Liver (tissue), 9 donors: ENCODE measurements around the gene UBE2D1. TPM values are rescaled to one million over a fixed set of nuclear protein-coding genes. Genes with fewer than 3 reads are reported as not detected.

ENCODE experiments used
- DNase-seq: peaks from one replicate; pipeline ENCODE4 v3.0.0-alpha.2; 2017; ENCODE audit warnings: low spot score
- H3K27ac ChIP-seq, 2 donors: one replicate each; pipeline ENCODE4 v1.7.0; 2013; ENCODE audit warnings: inconsistent platforms in 2 of 2, low read length in 2 of 2, control low read depth in 1 of 2, low read depth in 1 of 2, mild to moderate bottlenecking in 1 of 2
- H3K27me3 ChIP-seq, 4 donors: one replicate each; pipeline versions ENCODE4 v1.6.1 to v1.7.0; 2013; ENCODE audit warnings: low read length in 3 of 4, inconsistent platforms in 1 of 4, mild to moderate bottlenecking in 1 of 4, moderate library complexity in 1 of 4; ENCODE audit not compliant: control insufficient read depth in 4 of 4, insufficient read depth in 4 of 4
- H3K36me3 ChIP-seq, 4 donors: one replicate each; pipeline versions ENCODE4 v1.6.1 to v1.7.0; 2013; ENCODE audit warnings: low read length in 3 of 4, mild to moderate bottlenecking in 3 of 4, low read depth in 1 of 4, moderate library complexity in 1 of 4; ENCODE audit not compliant: control insufficient read depth in 4 of 4, insufficient read depth in 3 of 4
- H3K4me1 ChIP-seq, 4 donors: one replicate each; pipeline versions ENCODE4 v1.6.1 to v1.7.0; 2013; ENCODE audit warnings: low read length in 3 of 4, mild to moderate bottlenecking in 3 of 4, moderate library complexity in 1 of 4; ENCODE audit not compliant: control insufficient read depth in 4 of 4, insufficient read depth in 4 of 4
- H3K4me3 ChIP-seq, 3 donors: one replicate each; pipeline versions ENCODE4 v1.6.1 to v1.7.0; 2013; ENCODE audit warnings: low read length in 3 of 3, control low read depth in 1 of 3, low read depth in 1 of 3, mild to moderate bottlenecking in 1 of 3
- H3K9ac ChIP-seq, 2 donors: one replicate each; pipeline ENCODE4 v1.7.0; 2013; ENCODE audit warnings: low read length in 2 of 2, mild to moderate bottlenecking in 2 of 2, moderate library complexity in 2 of 2, control low read depth in 1 of 2, low read depth in 1 of 2
- H3K9me3 ChIP-seq, 4 donors: one replicate each; pipeline versions ENCODE4 v1.6.1 to v1.7.0; 2013; ENCODE audit warnings: low read length in 3 of 4; ENCODE audit not compliant: control insufficient read depth in 4 of 4
- ATF3 ChIP-seq: IDR thresholded peaks from 2 replicates; pipeline ENCODE4 v1.6.1; 2016; ENCODE audit warnings: antibody characterized with exemption
- EGR1 ChIP-seq, 2 donors: IDR thresholded peaks; 2 replicates each; pipeline ENCODE4 v1.6.1; 2016 to 2018; ENCODE audit warnings: antibody characterized with exemption in 2 of 2, low read depth in 2 of 2
- GABPA ChIP-seq, 2 donors: IDR thresholded peaks in 1 of 2; conservative IDR thresholded peaks in 1 of 2; 2 replicates each; pipeline ENCODE4 v1.6.1; 2016; ENCODE audit warnings: antibody characterized with exemption in 2 of 2, mild to moderate bottlenecking in 1 of 2, moderate library complexity in 1 of 2
- HNF4A ChIP-seq, 2 donors: conservative IDR thresholded peaks; 2 replicates each; pipeline ENCODE4 v1.6.1; 2016; ENCODE audit warnings: antibody characterized with exemption in 2 of 2, mild to moderate bottlenecking in 2 of 2
- JUND ChIP-seq, 2 donors: IDR thresholded peaks; 2 replicates each; pipeline ENCODE4 v1.6.1; 2016; ENCODE audit warnings: antibody characterized with exemption in 2 of 2
- NR2F2 ChIP-seq: IDR thresholded peaks from 2 replicates; pipeline ENCODE4 v1.6.1; 2016; ENCODE audit warnings: antibody characterized with exemption
- RAD21 ChIP-seq, 2 donors: IDR thresholded peaks; 2 replicates each; pipeline ENCODE4 v1.6.1; 2016; ENCODE audit warnings: antibody characterized with exemption in 2 of 2, mild to moderate bottlenecking in 2 of 2
- RXRA ChIP-seq, 2 donors: IDR thresholded peaks; 2 replicates each; pipeline ENCODE4 v1.6.1; 2017 to 2018; ENCODE audit warnings: antibody characterized with exemption in 2 of 2, mild to moderate bottlenecking in 1 of 2
- SP1 ChIP-seq: IDR thresholded peaks from 2 replicates; pipeline ENCODE4 v1.6.1; 2018; ENCODE audit warnings: antibody characterized with exemption, mild to moderate bottlenecking
- YY1 ChIP-seq: IDR thresholded peaks from 2 replicates; pipeline ENCODE4 v1.6.1; 2016; ENCODE audit warnings: antibody characterized with exemption, mild to moderate bottlenecking
- WGBS: extraction: QIAGEN DNeasy Blood & Tissue Kit; methylation state at CpG from one replicate; pipeline ENCODE4 v1.1.7; 2013; 5-methylcytosine and 5-hydroxymethylcytosine counted together
- polyA plus RNA-seq, 2 donors: library from polyadenylated mRNA; stranded (reverse) in 1 of 2; unstranded in 1 of 2; fragments of 200-250 nt in 1 of 2; fragments of >200 nt in 1 of 2; fragmentation: Nextera tagmentation in 1 of 2; extraction: Ambion mirVana in 1 of 2; gene quantifications; one replicate each; pipeline versions ENCODE4 v1.2.1 to v1.2.3, GENCODE V29; 2013 to 2015
- total RNA-seq, 2 donors: library from RNA; depleted of rRNA; stranded (reverse); fragments of >200 nt; gene quantifications; one replicate each; pipeline ENCODE4 v1.2.3, GENCODE V29; 2014
- TF ChIP-seq, protein P1 (sequence below): fragments of 150-350 bp; IDR thresholded peaks from 2 replicates; pipeline ENCODE4 v1.5.1; 2017; ENCODE audit warnings: improper control_type of control experiment, low read depth, low read length; ENCODE audit not compliant: missing input control
- donor health status: healthy.
- donor health status: healthy.
- donor health status: healthy.
- donor health status: healthy.
- donor health status: healthy.

Gene UBE2D1
- total and polyA plus RNA-seq, 4 donors: 3.5 to 6.8 (median 5.8) TPM

DNA sequence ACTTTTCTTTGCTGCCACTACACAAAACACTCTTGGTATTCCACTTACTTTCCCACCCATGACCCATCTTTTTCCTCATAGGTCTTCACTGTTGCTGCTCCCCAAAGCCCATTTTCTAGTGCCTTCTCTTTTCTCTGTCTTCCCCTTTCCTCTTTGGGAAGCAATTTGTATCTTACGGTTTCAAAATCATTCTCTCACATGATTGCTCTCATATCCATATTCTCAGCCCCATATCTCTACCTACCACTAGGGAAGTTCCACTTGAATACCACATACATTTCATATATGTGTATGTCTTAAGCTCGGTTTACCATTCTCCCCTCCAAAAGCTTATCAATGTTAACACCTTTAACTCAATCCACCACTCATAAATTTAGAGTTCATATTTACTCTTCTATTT is 3.2 kb upstream of the UBE2D1 start (continued):
- TF ChIP-seq, protein P1, sequence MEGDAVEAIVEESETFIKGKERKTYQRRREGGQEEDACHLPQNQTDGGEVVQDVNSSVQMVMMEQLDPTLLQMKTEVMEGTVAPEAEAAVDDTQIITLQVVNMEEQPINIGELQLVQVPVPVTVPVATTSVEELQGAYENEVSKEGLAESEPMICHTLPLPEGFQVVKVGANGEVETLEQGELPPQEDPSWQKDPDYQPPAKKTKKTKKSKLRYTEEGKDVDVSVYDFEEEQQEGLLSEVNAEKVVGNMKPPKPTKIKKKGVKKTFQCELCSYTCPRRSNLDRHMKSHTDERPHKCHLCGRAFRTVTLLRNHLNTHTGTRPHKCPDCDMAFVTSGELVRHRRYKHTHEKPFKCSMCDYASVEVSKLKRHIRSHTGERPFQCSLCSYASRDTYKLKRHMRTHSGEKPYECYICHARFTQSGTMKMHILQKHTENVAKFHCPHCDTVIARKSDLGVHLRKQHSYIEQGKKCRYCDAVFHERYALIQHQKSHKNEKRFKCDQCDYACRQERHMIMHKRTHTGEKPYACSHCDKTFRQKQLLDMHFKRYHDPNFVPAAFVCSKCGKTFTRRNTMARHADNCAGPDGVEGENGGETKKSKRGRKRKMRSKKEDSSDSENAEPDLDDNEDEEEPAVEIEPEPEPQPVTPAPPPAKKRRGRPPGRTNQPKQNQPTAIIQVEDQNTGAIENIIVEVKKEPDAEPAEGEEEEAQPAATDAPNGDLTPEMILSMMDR: no peak
- no peak for TF ChIP-seq NR2F2
- TF ChIP-seq RAD21 (IDR thresholded peaks at IDR 0.05): no peak
- TF ChIP-seq EGR1 (IDR thresholded peaks at IDR 0.05; ENCODE audit: low read depth in 2 of 2): no peak
- no peak for TF ChIP-seq RXRA (IDR thresholded peaks at IDR 0.05)
- no peak for TF ChIP-seq JUND (IDR thresholded peaks at IDR 0.05)
- no peak for TF ChIP-seq ATF3

DNA sequence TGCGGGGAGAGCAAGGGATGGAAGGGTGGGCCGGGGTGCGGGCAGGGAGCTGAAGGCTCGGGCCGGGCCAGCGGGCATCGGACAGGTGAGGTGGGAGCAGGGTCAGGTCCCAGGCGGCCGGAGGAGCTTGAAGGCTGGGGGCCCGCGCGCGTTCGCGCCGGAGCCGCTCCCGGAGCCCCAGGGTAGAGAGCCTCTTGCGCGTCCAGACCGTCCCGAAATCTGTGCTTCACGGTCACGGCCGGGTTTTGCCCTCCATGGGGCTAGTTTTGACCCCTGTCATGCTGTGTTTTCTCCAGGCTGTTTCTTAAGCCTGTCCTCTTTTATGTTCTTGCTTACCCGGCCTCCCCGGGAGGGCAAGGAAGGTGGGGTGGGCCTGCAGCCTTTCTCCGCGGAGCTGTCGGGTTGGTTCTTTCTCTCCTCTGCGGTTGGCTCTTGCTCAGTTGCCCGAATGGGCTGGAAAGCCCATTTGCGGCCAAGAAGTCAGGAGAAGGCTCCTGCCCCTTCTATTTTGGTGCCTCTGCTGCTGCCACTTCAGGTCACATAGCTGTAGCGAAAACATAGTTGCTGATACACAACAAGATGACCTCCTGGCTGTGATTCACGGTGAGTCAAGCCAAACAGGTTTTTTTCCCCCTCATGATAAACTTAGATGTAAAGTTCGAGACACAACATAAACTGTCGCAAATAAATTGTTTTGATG is 650 bp downstream of the UBE2D1 start:
- DNase-seq: peak; percentile 35
- TF ChIP-seq GABPA (IDR thresholded peaks at IDR 0.05 in 1 of 2, conservative IDR thresholded peaks at IDR 0.05 in 1 of 2) (no peak), YY1 (peak; percentile 31), RXRA (IDR thresholded peaks at IDR 0.05) (no peak), HNF4A (conservative IDR thresholded peaks at IDR 0.05) (no peak)
- peak overlapping the region; percentile 52 to 83 for H3K9ac ChIP-seq
- H3K27me3 ChIP-seq: no peaks in the 10 kb centered on the region
- WGBS: 3% methylated on average over 37 of the region's 37 CpGs
- peaks cover 2 to 18% (median 7%) of the 10 kb centered on the region in 4 donors for H3K4me1 ChIP-seq
- H3K9me3 ChIP-seq: no peaks in the 10 kb centered on the region
- H3K27ac ChIP-seq: peak overlapping the region; percentile 69 to 80
- peak overlapping the region; percentile 65 to 91 (median 91) for H3K4me3 ChIP-seq
- no peaks in the 10 kb centered on the region for H3K36me3 ChIP-seq

- Histone ChIP-seq H3K9me3 (no peaks in the 10 kb centered on the region), H3K27ac (no peak overlapping the region), H3K9ac (no peak overlapping the region), H3K36me3 (no peaks in the 10 kb centered on the region), H3K4me1 (peaks cover 2 to 18% (median 7%) of the 10 kb centered on the region in 4 donors), H3K4me3 (no peak overlapping the region), H3K27me3 (no peaks in the 10 kb centered on the region)
- DNase-seq: no peak
- no peak for TF ChIP-seq GABPA (IDR thresholded peaks at IDR 0.05 in 1 of 2, conservative IDR thresholded peaks at IDR 0.05 in 1 of 2)
- WGBS: 94% methylated on average over 4 of the region's 4 CpGs
These were observed 1.4 kb downstream of the UBE2D1 start for GRCh38 chr10:58336242-58336641.

DNA sequence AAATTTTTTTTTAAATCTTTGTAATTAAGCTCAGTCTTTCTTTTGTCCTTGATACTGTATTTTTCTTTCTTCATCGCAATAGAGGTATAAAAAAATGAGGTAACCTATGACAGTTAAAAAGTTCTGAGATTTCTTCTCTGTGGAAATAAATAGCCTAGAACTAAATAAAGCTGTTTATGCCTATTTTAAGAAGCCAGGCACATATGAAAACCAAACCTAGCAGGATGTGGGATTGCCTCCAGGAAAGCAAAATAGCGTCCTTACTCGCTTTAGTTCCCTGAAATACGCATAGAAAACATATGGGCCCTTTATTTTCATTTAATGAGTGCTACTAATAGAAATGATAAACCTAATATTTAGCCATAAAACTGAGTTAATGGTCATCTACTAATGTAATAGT is 6.6 kb downstream of the UBE2D1 start:
- 89% methylated on average over 4 of the region's 4 CpGs for WGBS
- no peak overlapping the region for H3K27ac ChIP-seq
- H3K36me3 ChIP-seq: peaks cover 0 to 3% (median 0%) of the 10 kb centered on the region in 4 donors
- H3K4me1 ChIP-seq: peaks cover 0 to 2% (median under 1%) of the 10 kb centered on the region in 4 donors
- no peaks in the 10 kb centered on the region for H3K9me3 ChIP-seq
- no peak overlapping the region for H3K4me3 ChIP-seq
- no peak for DNase-seq
- H3K27me3 ChIP-seq: no peaks in the 10 kb centered on the region
- H3K9ac ChIP-seq: no peak overlapping the region
- TF ChIP-seq SP1 (no peak), EGR1 (IDR thresholded peaks at IDR 0.05; ENCODE audit: low read depth in 2 of 2) (no peak), JUND (IDR thresholded peaks at IDR 0.05) (no peak), ATF3 (no peak)
